ENCODE measurements around the gene DCHS1. TPM values are rescaled to one million over a fixed set of nuclear protein-coding genes. Genes with fewer than 3 reads are reported as not detected.
A peak's percentile ranks its signal among the peaks of the same experiment; 100 is the strongest.

DCHS1 gene
- total RNA-seq, 1 experiment from 2014 or later: 14.2 TPM

GRCh38 chr11:6657346-6657745 is 1.7 kb upstream of the DCHS1 start:
- CTCF ChIA-PET: interaction anchor here (2.3 kb wide), 1 partner anchor 10 kb away, joined by 14 read pairs; no protein-coding TSS in a partner anchor

More at GRCh38 chr11:6657346-6657745, 1.7 kb upstream of the DCHS1 start:
- no peak for ATAC-seq
- peak overlapping the region; percentile 79 for H3K4me3 Mint-ChIP-seq
- POLR2A ChIA-PET: no interaction called here
- no peaks in the 10 kb centered on the region for H3K36me3 Mint-ChIP-seq
- TF ChIP-seq ETV6 (CRISPR knock-in tag; IDR thresholded peaks at IDR 0.05): no peak
- TF ChIP-seq JAZF1 (CRISPR knock-in tag; IDR thresholded peaks at IDR 0.05): no peak
- TF ChIP-seq IRF1 (CRISPR knock-in tag; IDR thresholded peaks at IDR 0.05): no peak
- TF ChIP-seq AR (CRISPR knock-in tag; IDR thresholded peaks at IDR 0.05): no peak
- no peak for TF ChIP-seq TEAD1 (CRISPR knock-in tag; IDR thresholded peaks at IDR 0.05)
- no peak for TF ChIP-seq MXD4 (CRISPR knock-in tag; IDR thresholded peaks at IDR 0.05; ENCODE audit: borderline replicate concordance)
- TF ChIP-seq ATF2 (CRISPR knock-in tag; IDR thresholded peaks at IDR 0.05; ENCODE audit: borderline replicate concordance, low read depth): no peak
- no peak for TF ChIP-seq ELF4 (CRISPR knock-in tag; IDR thresholded peaks at IDR 0.05; ENCODE audit: low read depth)
- TF ChIP-seq STAT6 (CRISPR knock-in tag; conservative IDR thresholded peaks at IDR 0.05; ENCODE audit: low read depth): no peak
- no peak for TF ChIP-seq HMGXB4 (CRISPR knock-in tag; IDR thresholded peaks at IDR 0.05)
- no peak for TF ChIP-seq ZNF121 (CRISPR knock-in tag; IDR thresholded peaks at IDR 0.05)
- no peak for TF ChIP-seq E2F5 (CRISPR knock-in tag; IDR thresholded peaks at IDR 0.05)
- no peak for TF ChIP-seq PRDM15 (CRISPR knock-in tag; IDR thresholded peaks at IDR 0.05)
- TF ChIP-seq ZNF396 (CRISPR knock-in tag; IDR thresholded peaks at IDR 0.05; ENCODE audit: borderline replicate concordance): no peak
- TF ChIP-seq ZNF219 (CRISPR knock-in tag; IDR thresholded peaks at IDR 0.05; ENCODE audit: borderline replicate concordance): no peak
- TF ChIP-seq ZNF138 (CRISPR knock-in tag; conservative IDR thresholded peaks at IDR 0.05): no peak
- TF ChIP-seq ERG (CRISPR knock-in tag; IDR thresholded peaks at IDR 0.05): no peak
- no peak for TF ChIP-seq PRRX2 (CRISPR knock-in tag; IDR thresholded peaks at IDR 0.05)
- no peak for DNase-seq (ENCODE audit: low spot score)
- peaks cover 11% of the 10 kb centered on the region for H3K4me1 Mint-ChIP-seq
- peaks cover 19% of the 10 kb centered on the region for H3K27me3 Mint-ChIP-seq (ENCODE audit: low read depth)
- no peak overlapping the region for H3K27ac Mint-ChIP-seq
- H3K9me3 Mint-ChIP-seq: no peaks in the 10 kb centered on the region
